ENCODE results near the gene RASAL1.
A peak's percentile ranks its signal among the peaks of the same experiment; 100 is the strongest.
"Not testable (repeated sequence)": the region's sequence is repeated elsewhere in the genome, so short reads cannot be mapped to it uniquely, and the experiment has no call there.

The RASAL1 gene

DNA sequence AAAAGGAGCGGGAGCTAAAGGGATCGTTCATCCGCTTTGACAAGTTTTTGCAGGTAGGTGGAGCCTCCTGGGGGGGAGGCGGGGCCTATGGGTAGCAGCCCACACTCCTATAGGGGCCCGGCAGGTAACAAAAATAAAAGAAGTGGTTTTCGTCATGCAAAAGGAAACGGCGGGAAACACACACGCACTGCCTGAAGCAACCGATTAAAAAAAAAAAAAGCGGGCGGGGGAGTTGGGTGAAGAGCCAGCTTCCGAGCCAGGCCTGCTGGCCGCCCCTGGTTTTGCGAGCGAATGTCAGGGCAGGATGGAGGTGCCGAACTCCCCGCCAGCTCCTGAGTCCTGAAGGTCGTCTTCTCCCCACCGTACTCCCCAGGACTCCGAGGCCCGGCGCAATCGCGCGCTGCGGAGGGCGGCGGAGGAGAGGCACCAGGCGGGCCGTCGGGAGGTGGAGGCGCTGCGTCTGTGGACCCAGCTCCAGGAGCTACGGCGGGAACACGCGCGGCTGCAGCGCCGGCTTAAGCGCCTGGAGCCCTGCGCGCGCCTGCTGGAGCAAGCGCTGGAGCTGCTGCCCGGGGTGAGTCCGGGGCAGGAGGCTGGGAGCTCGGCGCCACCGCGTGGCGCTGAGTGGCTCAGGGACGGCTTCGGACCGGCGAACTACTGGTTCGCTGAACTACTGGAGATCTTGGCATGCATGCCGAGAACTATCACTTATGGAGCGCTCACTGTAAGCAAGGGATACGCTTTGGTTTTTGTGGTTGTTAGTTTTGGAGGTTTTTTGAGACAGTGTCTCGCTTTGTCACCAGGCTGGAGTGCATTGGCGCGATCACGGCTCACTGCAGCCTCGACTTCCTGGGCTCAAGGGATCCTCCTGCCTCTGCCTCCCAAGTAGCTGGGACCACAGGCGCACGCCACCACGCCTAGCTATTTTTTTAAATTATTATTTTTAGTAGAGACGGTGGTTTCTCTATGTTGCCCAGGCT, 17.6 kb upstream of the RASAL1 start:
- H3K27ac Mint-ChIP-seq: no peak overlapping the region
- peaks cover 27% of the 10 kb centered on the region for H3K27me3 Mint-ChIP-seq
- DNase-seq (peak; percentile 65), ATAC-seq (peak; percentile 85)
- H3K9me3 Mint-ChIP-seq: no peaks in the 10 kb centered on the region
- peaks cover 2% of the 10 kb centered on the region for H3K36me3 Mint-ChIP-seq (ENCODE audit: low read depth)
- peaks cover 30% of the 10 kb centered on the region for H3K4me1 Mint-ChIP-seq
- H3K4me3 Mint-ChIP-seq: peak overlapping the region; percentile 72

DNA sequence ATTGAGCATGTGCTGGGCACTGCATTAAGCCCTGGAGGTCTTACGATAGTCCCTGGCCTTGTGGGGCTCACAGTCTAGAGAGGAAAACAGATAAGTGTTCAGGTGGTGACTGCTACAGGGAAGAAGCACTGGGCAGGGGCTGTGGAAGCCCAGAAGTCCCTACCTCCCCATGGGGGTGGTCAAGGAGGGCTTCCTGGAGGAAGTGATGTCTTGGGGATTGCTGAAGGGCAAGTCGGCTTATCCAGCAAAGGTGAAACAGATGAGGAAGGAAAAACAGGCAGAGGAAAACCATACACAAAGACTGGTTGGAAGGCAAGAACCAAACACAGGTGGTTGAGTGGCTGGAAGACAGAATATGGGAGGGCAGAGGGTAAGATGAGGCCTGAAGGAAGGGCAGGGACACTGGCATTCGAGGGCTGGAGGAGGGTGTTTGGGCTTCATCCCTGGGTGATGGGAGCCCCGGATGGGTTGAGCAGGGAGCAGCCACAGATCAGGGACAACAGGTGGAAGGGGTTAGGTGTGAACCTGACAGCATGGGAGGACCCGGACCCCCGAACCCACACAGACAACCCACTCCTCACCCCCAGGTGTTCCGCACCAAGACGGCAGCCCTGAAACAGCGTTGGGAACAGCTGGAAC, 16.8 kb upstream of the RASAL1 start:
- DNase-seq: no peak
- peak overlapping the region; percentile 72 for H3K4me3 Mint-ChIP-seq
- no peak for ATAC-seq
- H3K27ac Mint-ChIP-seq: no peak overlapping the region
- H3K9me3 Mint-ChIP-seq: no peaks in the 10 kb centered on the region
- peaks cover 27% of the 10 kb centered on the region for H3K27me3 Mint-ChIP-seq
- peaks cover 2% of the 10 kb centered on the region for H3K36me3 Mint-ChIP-seq (ENCODE audit: low read depth)
- peaks cover 25% of the 10 kb centered on the region for H3K4me1 Mint-ChIP-seq

DNA sequence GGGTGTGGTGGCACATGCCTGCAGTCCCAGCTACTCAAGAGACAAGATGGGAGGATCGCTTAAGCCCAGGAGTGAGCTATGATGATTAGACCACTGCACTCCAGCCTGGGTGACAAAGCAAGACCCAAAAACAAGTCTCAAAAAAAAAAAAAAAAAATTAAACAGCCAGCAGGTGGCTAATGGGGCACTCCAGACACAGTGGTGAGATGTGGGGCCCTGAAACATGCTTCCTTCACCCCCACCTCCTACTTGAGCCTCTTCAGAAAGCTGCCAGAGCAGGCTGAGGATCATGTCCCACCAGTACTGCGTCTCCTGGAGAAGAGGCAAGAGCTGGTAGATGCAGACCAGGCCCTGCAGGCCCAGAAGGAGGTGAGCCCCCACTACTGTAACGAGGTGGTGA, 16.1 kb upstream of the RASAL1 start:
- Mint-ChIP-seq H3K27ac (no peak overlapping the region), H3K4me3 (no peak overlapping the region), H3K27me3 (peaks cover 27% of the 10 kb centered on the region), H3K36me3 (ENCODE audit: low read depth) (peaks cover under 1% of the 10 kb centered on the region), H3K9me3 (no peaks in the 10 kb centered on the region), H3K4me1 (peaks cover 18% of the 10 kb centered on the region)
- DNase-seq (no peak), ATAC-seq (no peak)

DNA sequence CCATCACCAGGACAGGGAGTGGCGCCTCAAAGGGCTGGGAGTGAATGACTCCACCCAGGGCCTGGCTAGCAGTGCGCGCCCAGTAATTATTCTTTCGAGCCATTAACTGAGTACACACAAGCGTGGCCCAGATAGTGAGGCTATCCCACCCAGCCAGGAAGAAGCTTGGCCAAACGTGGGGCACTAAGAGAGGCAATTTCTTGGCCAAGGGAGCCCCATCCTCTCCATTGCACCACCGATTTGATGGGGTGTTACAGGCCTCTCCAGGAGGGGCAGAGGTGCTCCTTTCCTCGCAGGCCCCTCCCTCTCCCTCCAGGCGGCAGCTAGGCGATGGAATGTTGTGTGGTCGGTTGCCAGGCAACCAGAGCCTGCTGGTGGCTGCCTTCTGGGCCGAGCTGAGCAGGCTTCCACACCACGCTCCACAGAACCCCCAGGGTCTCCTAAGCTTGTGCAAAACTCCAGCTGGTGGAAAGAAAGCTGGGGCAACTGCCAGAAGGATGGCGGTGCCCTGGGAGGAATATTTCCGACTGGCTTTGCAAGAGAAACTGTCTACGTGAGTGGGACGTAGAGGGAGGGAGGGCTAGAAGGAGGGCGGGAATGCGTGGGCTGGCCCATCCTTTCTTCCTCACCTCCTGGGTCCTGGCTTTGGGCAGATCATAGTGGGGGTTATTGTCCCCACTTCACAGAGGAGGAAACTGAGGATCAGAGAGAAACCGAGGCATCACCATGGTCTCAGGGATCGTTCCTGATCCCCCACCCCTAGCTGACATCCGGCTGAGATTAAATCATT, 14.0 kb upstream of the RASAL1 start, which contains the start of gene CFAP73:
Gene CFAP73 (plus strand): TSS at position 364 of the 790 bp plus-strand sequence. CDS start 134 bp downstream, at position 498.
- DNase-seq (peak; percentile 33), ATAC-seq (peak; percentile 15)
- Mint-ChIP-seq H3K4me1 (peaks cover 18% of the 10 kb centered on the region), H3K27ac (no peak within 1 kb of the TSS), H3K36me3 (ENCODE audit: low read depth) (no peaks in the 10 kb centered on the region), H3K9me3 (no peaks in the 10 kb centered on the region), H3K27me3 (peaks cover 20% of the 10 kb centered on the region), H3K4me3 (no peak within 1 kb of the TSS)

DNA sequence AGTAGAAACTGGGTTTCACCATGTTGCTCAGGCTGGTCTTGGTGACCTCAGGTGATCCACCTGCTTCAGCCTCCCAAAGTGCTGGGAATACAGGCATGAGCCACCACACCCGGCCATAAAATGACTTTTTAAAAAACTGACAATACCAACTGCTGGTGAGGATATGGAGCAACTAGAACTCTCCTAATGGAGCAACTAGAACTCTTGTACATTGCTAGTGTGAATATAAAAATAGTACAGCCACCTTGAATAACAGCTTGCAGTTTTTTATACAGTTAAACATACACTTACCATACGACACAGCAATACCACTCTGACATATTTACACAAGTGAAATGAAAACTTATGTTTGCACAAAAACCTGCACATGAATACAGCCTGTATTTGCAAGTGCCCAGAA, 11.4 kb upstream of the RASAL1 start:
- ATAC-seq (no peak), DNase-seq (no peak)
- peaks cover 8% of the 10 kb centered on the region for H3K4me1 Mint-ChIP-seq
- no peaks in the 10 kb centered on the region for H3K36me3 Mint-ChIP-seq (ENCODE audit: low read depth)
- H3K27ac Mint-ChIP-seq: no peak overlapping the region
- no peak overlapping the region for H3K4me3 Mint-ChIP-seq
- H3K27me3 Mint-ChIP-seq: peaks cover 6% of the 10 kb centered on the region
- H3K9me3 Mint-ChIP-seq: no peaks in the 10 kb centered on the region

DNA sequence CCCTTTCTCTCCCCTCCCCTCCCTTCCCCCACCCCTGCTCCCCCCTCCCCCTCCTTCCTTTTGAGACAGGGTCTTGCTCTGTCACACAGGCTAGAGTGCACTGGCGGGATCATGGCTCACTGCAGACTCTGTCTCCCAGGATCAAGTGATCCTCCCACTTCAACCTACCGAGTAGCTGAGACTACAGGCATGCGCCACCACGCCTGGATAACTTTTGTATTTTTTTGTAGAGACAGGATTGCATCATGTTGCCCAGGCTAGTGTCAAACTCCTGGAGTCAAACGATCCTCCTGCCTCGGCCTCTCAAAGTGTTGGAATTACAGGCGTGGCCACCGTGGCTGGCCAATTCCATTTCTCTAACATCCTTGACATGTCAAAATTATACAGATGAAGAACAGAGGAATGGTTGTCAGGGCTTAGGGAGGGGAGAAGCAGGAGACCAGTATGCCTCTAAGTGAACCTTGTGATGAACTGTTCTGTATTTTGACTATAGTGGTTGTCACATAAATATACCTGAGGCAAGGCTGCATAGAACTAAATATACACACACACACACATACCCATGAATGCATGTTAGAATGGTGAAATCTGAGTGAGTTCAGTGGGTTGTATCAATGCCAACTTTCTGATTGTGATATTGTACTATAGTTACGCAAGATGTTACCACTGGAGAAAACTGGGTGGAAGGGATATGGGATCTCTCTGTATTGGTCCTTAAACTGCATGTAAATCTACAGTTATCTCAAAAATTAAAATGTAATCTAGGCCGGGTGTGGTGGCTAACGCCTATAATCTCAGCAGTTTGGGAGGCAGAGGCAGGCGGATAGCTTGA, 10.4 kb upstream of the RASAL1 start:
- H3K36me3 Mint-ChIP-seq (ENCODE audit: low read depth): no peaks in the 10 kb centered on the region
- no peak for ATAC-seq
- no peak overlapping the region for H3K4me3 Mint-ChIP-seq
- H3K27me3 Mint-ChIP-seq: peaks cover 4% of the 10 kb centered on the region
- H3K9me3 Mint-ChIP-seq: no peaks in the 10 kb centered on the region
- H3K4me1 Mint-ChIP-seq: peaks cover 13% of the 10 kb centered on the region
- no peak for DNase-seq
- no peak overlapping the region for H3K27ac Mint-ChIP-seq

DNA sequence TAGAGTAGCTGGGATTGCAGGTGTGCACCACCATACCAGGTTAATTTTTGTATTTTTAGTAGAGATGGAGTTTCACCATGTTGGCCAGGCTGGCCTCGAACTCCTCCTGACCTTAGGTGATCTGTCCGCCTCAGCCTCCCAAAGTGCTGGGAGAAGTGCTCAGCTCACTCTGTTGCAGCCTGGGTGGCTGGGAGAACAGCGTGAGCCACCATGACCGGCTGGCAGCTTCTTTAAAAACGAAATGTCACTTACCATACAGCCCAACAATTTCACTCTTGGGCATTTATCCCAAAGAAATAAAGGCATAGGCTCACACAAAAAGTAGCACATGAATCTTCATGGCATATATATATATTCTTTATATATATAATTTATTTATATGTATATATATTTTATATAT, 9.2 kb upstream of the RASAL1 start:
- no peak for ATAC-seq
- Mint-ChIP-seq H3K27me3 (no peaks in the 10 kb centered on the region), H3K9me3 (no peaks in the 10 kb centered on the region), H3K27ac (no peak overlapping the region), H3K36me3 (ENCODE audit: low read depth) (no peaks in the 10 kb centered on the region), H3K4me1 (peaks cover 15% of the 10 kb centered on the region), H3K4me3 (no peak overlapping the region)
- DNase-seq: no peak

DNA sequence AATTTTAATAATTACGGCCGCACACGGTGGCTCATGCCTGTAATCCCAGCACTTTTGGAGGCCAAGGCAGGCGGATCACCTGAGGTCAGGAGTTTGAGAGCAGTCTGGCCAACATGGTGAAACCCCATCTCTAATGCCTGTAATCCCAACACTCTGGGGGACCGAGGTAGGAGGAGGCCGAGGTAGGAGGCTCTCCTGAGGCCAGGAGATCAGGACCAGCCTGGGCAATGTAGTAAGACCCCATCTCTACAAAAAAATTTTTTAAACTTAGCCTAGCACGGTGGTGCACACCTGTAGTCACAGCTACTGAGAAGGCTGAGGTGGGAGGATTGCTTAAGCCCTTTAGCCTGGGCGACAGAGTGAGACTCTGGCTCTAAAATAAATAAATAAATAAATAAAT, 8.4 kb upstream of the RASAL1 start:
- no peaks in the 10 kb centered on the region for H3K9me3 Mint-ChIP-seq

DNA sequence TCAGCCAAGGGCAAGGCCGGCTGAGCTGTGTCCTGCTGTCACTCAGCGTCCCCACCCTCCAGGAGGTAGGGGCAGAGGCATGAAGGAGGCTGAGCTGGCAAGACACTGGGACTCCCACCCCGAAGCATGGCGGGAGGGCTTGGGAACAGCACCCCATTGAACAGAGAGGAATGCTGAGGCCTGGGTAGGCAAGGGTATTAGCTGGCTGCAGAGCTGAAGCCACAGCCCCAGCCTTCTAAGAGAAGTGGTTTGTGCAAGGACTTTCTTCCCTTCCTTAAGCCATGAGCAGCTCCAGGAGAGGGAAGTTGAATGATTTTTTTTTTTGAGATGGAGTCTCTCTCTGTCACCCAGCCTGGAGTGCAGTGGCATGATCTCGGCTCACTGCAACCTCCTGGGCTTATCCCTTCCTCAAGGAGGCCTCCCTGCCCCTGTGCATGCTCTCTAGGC, 7.3 kb upstream of the RASAL1 start:
- H3K36me3 Mint-ChIP-seq (ENCODE audit: low read depth): no peaks in the 10 kb centered on the region
- ATAC-seq: no peak
- H3K4me3 Mint-ChIP-seq: no peak overlapping the region
- H3K9me3 Mint-ChIP-seq: no peaks in the 10 kb centered on the region
- no peak for DNase-seq
- H3K27ac Mint-ChIP-seq: peak overlapping the region; percentile 82
- H3K27me3 Mint-ChIP-seq: no peaks in the 10 kb centered on the region
- peaks cover 15% of the 10 kb centered on the region for H3K4me1 Mint-ChIP-seq

More for the DNA sequence above, 8.4 kb upstream of the RASAL1 start:
- no peak overlapping the region for H3K27ac Mint-ChIP-seq
- H3K27me3 Mint-ChIP-seq: no peaks in the 10 kb centered on the region
- peaks cover 15% of the 10 kb centered on the region for H3K4me1 Mint-ChIP-seq
- ATAC-seq (no peak), DNase-seq (no peak)
- H3K4me3 Mint-ChIP-seq: no peak overlapping the region
- H3K36me3 Mint-ChIP-seq (ENCODE audit: low read depth): no peaks in the 10 kb centered on the region

DNA sequence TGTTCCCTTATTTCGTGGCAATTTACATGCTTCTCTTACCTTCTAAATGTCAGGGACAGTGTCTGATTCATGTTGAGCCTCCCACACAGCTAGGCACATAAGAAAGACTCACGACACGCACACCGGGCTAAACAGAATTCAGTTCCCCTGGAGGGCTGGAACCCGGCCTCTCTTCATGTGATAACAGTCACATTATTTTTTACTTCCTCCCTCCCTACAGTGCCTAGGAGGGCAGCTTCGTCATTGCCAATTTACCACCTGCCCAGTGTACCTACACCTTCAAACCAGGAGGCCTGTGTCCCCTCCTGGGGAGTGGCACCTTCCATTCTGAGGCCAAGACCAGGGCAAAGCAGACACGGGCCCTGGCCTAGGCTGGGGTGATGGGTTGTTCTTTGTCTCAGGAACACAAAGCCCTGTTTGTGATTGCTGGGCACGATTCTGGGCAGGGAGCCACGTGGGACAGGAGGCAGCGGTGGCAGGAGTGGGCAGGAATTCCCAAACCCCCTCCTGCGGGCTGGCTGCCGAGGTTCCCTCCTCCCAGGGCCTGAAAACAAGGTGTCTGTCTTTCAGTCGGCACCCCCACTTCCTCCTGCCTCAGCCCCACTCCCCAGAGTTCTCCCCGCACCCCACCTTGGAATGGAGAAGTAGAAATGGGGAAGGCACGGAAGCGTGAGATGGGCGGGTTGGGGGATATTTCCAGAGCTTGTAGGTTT, 6.8 kb upstream of the RASAL1 start:
- Mint-ChIP-seq H3K4me3 (no peak overlapping the region), H3K27ac (peak overlapping the region; percentile 82), H3K27me3 (no peaks in the 10 kb centered on the region), H3K9me3 (no peaks in the 10 kb centered on the region), H3K36me3 (ENCODE audit: low read depth) (no peaks in the 10 kb centered on the region), H3K4me1 (peaks cover 15% of the 10 kb centered on the region)
- DNase-seq (peak; percentile 36), ATAC-seq (peak; percentile 94)

DNA sequence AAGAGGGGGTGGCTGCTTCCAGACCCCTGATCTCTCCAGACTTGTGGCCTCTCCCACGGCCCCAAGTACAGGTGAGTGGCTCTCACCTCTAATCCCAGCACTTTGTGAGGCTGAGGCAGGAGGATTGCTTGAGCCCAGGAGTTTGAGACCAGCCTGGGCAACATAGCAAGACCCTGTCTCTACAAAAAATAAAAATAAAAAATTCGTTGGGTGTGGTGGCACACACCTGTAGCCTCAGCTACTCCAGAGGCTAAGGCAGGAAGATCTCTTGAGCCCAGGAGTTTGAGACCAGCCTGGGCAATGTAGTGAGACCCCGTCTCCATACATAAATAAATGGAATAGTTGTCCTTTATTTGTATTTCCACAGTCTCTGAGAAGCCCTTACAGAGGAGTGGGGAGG, 6.2 kb upstream of the RASAL1 start:
- not testable (repeated sequence) for ATAC-seq; H3K9me3 Mint-ChIP-seq; DNase-seq; H3K36me3 Mint-ChIP-seq (ENCODE audit: low read depth); H3K27me3 Mint-ChIP-seq; H3K4me3 Mint-ChIP-seq
- Mint-ChIP-seq H3K4me1 (peaks cover 17% of the 10 kb centered on the region), H3K27ac (peak overlapping the region; percentile 82)

DNA sequence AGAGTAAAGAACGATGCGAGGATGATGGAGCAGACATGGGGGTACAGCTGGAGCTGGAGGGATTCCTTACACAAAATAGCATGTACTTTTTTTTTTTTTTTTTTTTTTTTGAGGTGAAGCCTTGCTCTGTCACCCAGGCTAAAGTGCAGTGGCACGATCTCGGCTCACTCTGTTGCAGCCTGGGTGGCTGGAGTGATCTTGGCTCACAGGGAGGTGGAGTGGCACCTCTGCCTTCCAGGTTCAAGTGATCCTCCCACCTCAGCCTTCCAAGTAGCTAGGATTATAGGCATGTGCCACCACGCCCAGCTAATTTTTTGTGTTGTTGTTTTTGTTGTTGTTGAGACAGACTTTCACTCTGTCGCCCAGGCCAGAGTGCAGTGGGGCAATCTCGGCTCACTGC, 5.1 kb upstream of the RASAL1 start:
- no peak for ATAC-seq
- no peak for DNase-seq
- Mint-ChIP-seq H3K36me3 (ENCODE audit: low read depth) (no peaks in the 10 kb centered on the region), H3K27me3 (no peaks in the 10 kb centered on the region), H3K4me3 (no peak overlapping the region), H3K9me3 (no peaks in the 10 kb centered on the region), H3K4me1 (peaks cover 27% of the 10 kb centered on the region), H3K27ac (peak overlapping the region; percentile 23)

DNA sequence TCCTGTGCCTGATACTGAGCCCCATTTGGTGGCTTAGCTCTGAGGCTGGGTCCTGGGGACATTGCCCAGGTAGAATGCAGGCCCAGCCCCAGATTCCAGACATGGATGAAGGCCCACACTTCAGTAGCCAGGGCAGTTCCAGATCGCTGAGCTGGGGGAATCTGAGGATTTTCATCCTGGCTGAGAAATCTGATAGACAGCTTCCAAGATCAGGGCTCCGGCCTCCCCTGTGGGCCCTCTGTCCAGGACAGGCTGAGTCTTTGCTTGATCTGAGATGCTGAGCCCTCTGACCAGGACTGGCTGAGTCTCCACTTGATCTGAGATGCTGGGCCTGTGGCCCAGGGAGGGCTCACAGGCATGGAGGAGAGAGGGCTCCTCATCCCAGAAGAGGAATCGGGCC, 3.3 kb upstream of the RASAL1 start:
- H3K27me3 Mint-ChIP-seq: peaks cover 3% of the 10 kb centered on the region
- no peak overlapping the region for H3K4me3 Mint-ChIP-seq
- H3K9me3 Mint-ChIP-seq: no peaks in the 10 kb centered on the region
- ATAC-seq (no peak), DNase-seq (no peak)
- no peak overlapping the region for H3K27ac Mint-ChIP-seq
- peaks cover 34% of the 10 kb centered on the region for H3K4me1 Mint-ChIP-seq
- no peaks in the 10 kb centered on the region for H3K36me3 Mint-ChIP-seq (ENCODE audit: low read depth)

Data from activated naive CD8-positive, alpha-beta T cell treated with anti-CD3 and anti-CD28 coated beads, Interleukin-2, amount 50 U/mL, for 24 hours (primary cell).